Measurements from ENCODE around the gene KRT83. TPM values are rescaled to one million over a fixed set of nuclear protein-coding genes. Genes with fewer than 3 reads are reported as not detected.
"Not testable (repeated sequence)": the region's sequence is repeated elsewhere in the genome, so short reads cannot be mapped to it uniquely, and the experiment has no call there.

The KRT83 gene
- total RNA-seq, 2 donors from 2014 or later = not detected

GRCh38 chr12:52306731-52307130, 14.5 kb downstream of the KRT83 start:
- DNase-seq (ENCODE audit: low spot score) = no peak
- H3K36me3 ChIP-seq = no peaks in the 10 kb centered on the region
- no peaks in the 10 kb centered on the region for H3K27me3 ChIP-seq
- TF ChIP-seq CTCF (IDR thresholded peaks at IDR 0.05) = no peak
- no peaks in the 10 kb centered on the region for H3K9me3 ChIP-seq
- peaks cover 0 to 24% of the 10 kb centered on the region in 2 donors for H3K4me1 ChIP-seq
- no peak overlapping the region for H3K27ac ChIP-seq
- no peak overlapping the region for H3K4me3 ChIP-seq

- Histone ChIP-seq H3K27ac (no peak overlapping the region), H3K4me3 (no peak overlapping the region), H3K36me3 (no peaks in the 10 kb centered on the region), H3K4me1 (peaks cover 0 to 19% of the 10 kb centered on the region in 2 donors), H3K27me3 (no peaks in the 10 kb centered on the region), H3K9me3 (no peaks in the 10 kb centered on the region)
- no peak for TF ChIP-seq CTCF (IDR thresholded peaks at IDR 0.05)
- no peak for DNase-seq (ENCODE audit: low spot score)
These were observed 15.1 kb downstream of the KRT83 start for GRCh38 chr12:52305921-52306705.

GRCh38 chr12:52304941-52305411, 16.2 kb downstream of the KRT83 start:
- not testable (repeated sequence) for H3K27me3 ChIP-seq; DNase-seq (ENCODE audit: low spot score); H3K27ac ChIP-seq; H3K36me3 ChIP-seq; H3K4me3 ChIP-seq; H3K9me3 ChIP-seq
- H3K4me1 ChIP-seq = peaks cover 0 to 13% of the 10 kb centered on the region in 2 donors

GRCh38 chr12:52302242-52302914, 18.8 kb downstream of the KRT83 start:
- H3K27me3 ChIP-seq; H3K27ac ChIP-seq; H3K4me1 ChIP-seq; DNase-seq (ENCODE audit: low spot score); H3K4me3 ChIP-seq; H3K36me3 ChIP-seq; H3K9me3 ChIP-seq: not testable (repeated sequence)

- H3K27me3 ChIP-seq; H3K4me3 ChIP-seq; H3K27ac ChIP-seq; DNase-seq (ENCODE audit: low spot score); H3K9me3 ChIP-seq; H3K4me1 ChIP-seq; H3K36me3 ChIP-seq: not testable (repeated sequence)
These were observed 19.5 kb downstream of the KRT83 start for GRCh38 chr12:52301721-52302120.

- H3K4me3 ChIP-seq = no peak overlapping the region
- no peaks in the 10 kb centered on the region for H3K36me3 ChIP-seq
- no peak for TF ChIP-seq CTCF (IDR thresholded peaks at IDR 0.05)
- no peaks in the 10 kb centered on the region for H3K9me3 ChIP-seq
- DNase-seq (ENCODE audit: low spot score) = no peak
- no peaks in the 10 kb centered on the region for H3K4me1 ChIP-seq
- no peak overlapping the region for H3K27ac ChIP-seq
- no peaks in the 10 kb centered on the region for H3K27me3 ChIP-seq
These were observed 20.2 kb downstream of the KRT83 start for GRCh38 chr12:52300796-52301691.
